GM18868 (cell line): ENCODE data around the gene TP53I13.
A peak's percentile ranks its signal among the peaks of the same experiment; 100 is the strongest.

ENCODE experiments used
- ATAC-seq: cut with Tn5 transposase; IDR thresholded peaks from one replicate; pipeline ENCODE4 v1.9.1; 2021; ENCODE audit warnings: mild to moderate bottlenecking, moderate library complexity; ENCODE audit not compliant: unreplicated experiment

TP53I13 gene

GRCh38 chr17:29578626-29579485, 10.4 kb downstream of the TP53I13 start:
- no peak for ATAC-seq

- ATAC-seq: peak; percentile 82
Measured at GRCh38 chr17:29579866-29580771, 11.6 kb downstream of the TP53I13 start.

GRCh38 chr17:29581583-29582253, 13.2 kb downstream of the TP53I13 start:
- ATAC-seq: no peak

- ATAC-seq: no peak
Measured at GRCh38 chr17:29582254-29582765, 13.8 kb downstream of the TP53I13 start.

GRCh38 chr17:29582772-29583171, 14.3 kb downstream of the TP53I13 start:
- no peak for ATAC-seq

- no peak for ATAC-seq
Measured at GRCh38 chr17:29583324-29584248, 15.1 kb downstream of the TP53I13 start.

GRCh38 chr17:29584452-29585079, 16.1 kb downstream of the TP53I13 start:
- ATAC-seq: no peak

- ATAC-seq: no peak
Measured at GRCh38 chr17:29585080-29585751, 16.7 kb downstream of the TP53I13 start.

GRCh38 chr17:29586676-29587469, 18.4 kb downstream of the TP53I13 start:
- ATAC-seq: no peak

GRCh38 chr17:29587591-29587990, 19.1 kb downstream of the TP53I13 start:
- ATAC-seq: no peak

GRCh38 chr17:29588017-29588561, 19.6 kb downstream of the TP53I13 start:
- ATAC-seq: no peak

- ATAC-seq: peak; percentile 14
Measured at GRCh38 chr17:29588562-29589411, 20.3 kb downstream of the TP53I13 start.

GRCh38 chr17:29589524-29590410, 21.3 kb downstream of the TP53I13 start, which contains the start of gene GIT1:
GIT1 (minus strand) TSS chr17:29589648; CDS start chr17:29589378, 270 bp downstream.
- ATAC-seq: peak; percentile 62

GRCh38 chr17:29590411-29591145, 22.1 kb downstream of the TP53I13 start:
- ATAC-seq: no peak

- ATAC-seq: no peak
Measured at GRCh38 chr17:29591146-29591736, 22.7 kb downstream of the TP53I13 start.
